OCI-LY7 (cell line): Measurements from ENCODE around the gene PIGS.

Experiments
- CTCF ChIP-seq: fragments of 200-600 bp; sonication (generic); conservative IDR thresholded peaks from 2 replicates; pipeline ENCODE4 v1.5.1; 2014; ENCODE audit warnings: mild to moderate bottlenecking, antibody characterized with exemption, low read length, moderate library complexity, mixed read lengths
- EZH2phosphoT487 ChIP-seq: fragments of 200-600 bp; sonication (generic); IDR thresholded peaks from 2 replicates; pipeline ENCODE4 v1.6.1; 2018; ENCODE audit warnings: low read depth, borderline replicate concordance, mild to moderate bottlenecking, mixed run types, antibody characterized with exemption, low read length, moderate library complexity, mixed read lengths

- TF ChIP-seq CTCF (peak; percentile 97), EZH2phosphoT487 (no peak)
Measured at GRCh38 chr17:28547623-28548416, 23.5 kb downstream of the PIGS start.
